CD14-positive monocyte (primary cell): ENCODE results near the gene EYS. TPM values are rescaled to one million over a fixed set of nuclear protein-coding genes. Genes with fewer than 3 reads are reported as not detected.

Source experiments
- DNase-seq, 3 donors: peaks; one replicate each; pipeline ENCODE4 v3.0.0-alpha.2; 2011 to 2022
- H2AFZ ChIP-seq: 2 replicates; pipeline ENCODE4 v1.6.0; 2012; ENCODE audit warnings: mild to moderate bottlenecking, low read depth, low read length, inconsistent platforms; ENCODE audit not compliant: insufficient read depth, poor library complexity, severe bottlenecking
- H3K27ac ChIP-seq, 2 donors: 1 replicate in 1 of 2; 2 replicates in 1 of 2; pipeline ENCODE4 v1.5.1; 2012 to 2013; ENCODE audit warnings: low read length in 2 of 2, control low read depth in 1 of 2, inconsistent platforms in 1 of 2, low read depth in 1 of 2, mild to moderate bottlenecking in 1 of 2
- H3K27me3 ChIP-seq, 2 donors: one replicate each; pipeline versions ENCODE4 v1.6.0 to v1.6.1; 2011 to 2013; ENCODE audit warnings: low read length in 2 of 2; ENCODE audit not compliant: control insufficient read depth in 2 of 2, insufficient read depth in 2 of 2
- H3K36me3 ChIP-seq, 2 donors: replicated peaks in 1 of 2; 1 replicate in 1 of 2; 2 replicates in 1 of 2; pipeline versions ENCODE4 v1.5.1 to v1.6.1; 2012 to 2013; ENCODE audit warnings: low read length in 2 of 2, control low read depth in 1 of 2, inconsistent platforms in 1 of 2, mild to moderate bottlenecking in 1 of 2; ENCODE audit not compliant: insufficient read depth in 2 of 2, control insufficient read depth in 1 of 2
- H3K4me1 ChIP-seq, 2 donors: 1 replicate in 1 of 2; 2 replicates in 1 of 2; pipeline versions ENCODE4 v1.5.1 to v1.6.1; 2012 to 2013; ENCODE audit warnings: low read length in 2 of 2, control low read depth in 1 of 2, inconsistent platforms in 1 of 2, mild to moderate bottlenecking in 1 of 2, moderate library complexity in 1 of 2; ENCODE audit not compliant: insufficient read depth in 2 of 2, control insufficient read depth in 1 of 2
- H3K4me2 ChIP-seq: replicated peaks from 2 replicates; pipeline ENCODE3; 2012; ENCODE audit warnings: low read length, moderate library complexity, mild to moderate bottlenecking; ENCODE audit not compliant: poor library complexity, severe bottlenecking; ENCODE audit errors: extremely low read depth
- H3K4me3 ChIP-seq, 3 experiments: fragments of 200-600 bp in 1 of 3; sonication (generic) in 1 of 3; replicated peaks in 1 of 3; 1 replicate in 2 of 3; 2 replicates in 1 of 3; pipeline ENCODE4 v1.5.1; 2011 to 2013; ENCODE audit warnings: low read length in 3 of 3, mild to moderate bottlenecking in 3 of 3, control low read depth in 2 of 3, low read depth in 2 of 3, inconsistent platforms in 1 of 3, moderate library complexity in 1 of 3
- H3K79me2 ChIP-seq: 2 replicates; pipeline ENCODE4 v1.6.0; 2012; ENCODE audit warnings: mild to moderate bottlenecking, control low read depth, inconsistent platforms, low read length, moderate library complexity; ENCODE audit not compliant: insufficient read depth
- H3K9ac ChIP-seq: 2 replicates; pipeline ENCODE4 v1.6.0; 2017; ENCODE audit warnings: low read length, mild to moderate bottlenecking; ENCODE audit not compliant: insufficient read depth, poor library complexity, severe bottlenecking
- H3K9me3 ChIP-seq, 2 donors: replicated peaks in 1 of 2; 1 replicate in 1 of 2; 2 replicates in 1 of 2; pipeline versions ENCODE4 v1.5.1 to v1.6.1; 2012 to 2013; ENCODE audit warnings: low read length in 2 of 2, control low read depth in 1 of 2; ENCODE audit not compliant: control insufficient read depth in 1 of 2, insufficient read depth in 1 of 2
- H4K20me1 ChIP-seq: 2 replicates; pipeline ENCODE4 v1.6.0; 2012; ENCODE audit warnings: mild to moderate bottlenecking, low read length, control low read depth, moderate library complexity; ENCODE audit not compliant: insufficient read depth
- H3K27ac Mint-ChIP-seq, 7 donors: one replicate each; pipeline ENCODE4 v1.8.0; 2020; ENCODE audit warnings: mild to moderate bottlenecking in 7 of 7, mixed read lengths in 7 of 7, moderate library complexity in 6 of 7, inconsistent platforms in 2 of 7
- H3K27me3 Mint-ChIP-seq, 3 donors: one replicate each; pipeline ENCODE4 v1.8.0; 2021 to 2022; ENCODE audit warnings: low read depth in 3 of 3, mild to moderate bottlenecking in 3 of 3, mixed read lengths in 3 of 3, moderate library complexity in 3 of 3, inconsistent platforms in 1 of 3
- H3K36me3 Mint-ChIP-seq, 2 donors: one replicate each; pipeline ENCODE4 v1.8.0; 2020; ENCODE audit warnings: mixed read lengths in 2 of 2, inconsistent platforms in 1 of 2, mild to moderate bottlenecking in 1 of 2
- H3K4me1 Mint-ChIP-seq: one replicate; pipeline ENCODE4 v1.8.0; 2020; ENCODE audit warnings: mild to moderate bottlenecking, mixed read lengths
- H3K4me3 Mint-ChIP-seq, 2 donors: one replicate each; pipeline ENCODE4 v1.8.0; 2020; ENCODE audit warnings: mild to moderate bottlenecking in 2 of 2, mixed read lengths in 2 of 2, moderate library complexity in 1 of 2
- H3K9me3 Mint-ChIP-seq, 7 donors: one replicate each; pipeline ENCODE4 v1.8.0; 2020 to 2022; ENCODE audit warnings: mixed read lengths in 7 of 7, mild to moderate bottlenecking in 6 of 7, moderate library complexity in 6 of 7, inconsistent platforms in 2 of 7
- CTCF ChIP-seq: fragments of 200-600 bp; IDR thresholded peaks from one replicate; pipeline ENCODE4 v1.8.0; 2022; ENCODE audit warnings: antibody characterized with exemption, mild to moderate bottlenecking
- WGBS: methylation state at CpG from one replicate; pipeline ENCODE4 v1.1.5; 2013; ENCODE audit warnings: missing lambda C conversion rate; ENCODE audit not compliant: insufficient coverage; 5-methylcytosine and 5-hydroxymethylcytosine counted together
- intact Hi-C, 2 donors: fragments of 100-400 bp; cut with micrococcal nuclease; formaldehyde crosslinking; loops; one replicate each; pipeline versions ENCODE4 v1.15.0 to v1.15.1; 2023
- polyA plus RNA-seq, 3 donors: library from polyadenylated mRNA; depleted of rRNA in 1 of 3; unstranded in 2 of 3; stranded (reverse) in 1 of 3; fragments of 300-500 nt in 2 of 3; fragments of >200 nt in 1 of 3; fragmentation: Illumina TruSeq in 2 of 3; gene quantifications; 1 replicate in 2 of 3; 2 replicates in 1 of 3; pipeline ENCODE4 v1.2.3, GENCODE V29; 2012 to 2021

The EYS gene
- polyA plus RNA-seq, 3 donors: 0.01 to 0.03 TPM; not detected in 1

- Histone ChIP-seq H3K27ac (no peak overlapping the region), H3K27me3 (no peaks in the 10 kb centered on the region), H4K20me1 (no peaks in the 10 kb centered on the region), H3K36me3 (no peaks in the 10 kb centered on the region), H3K4me2 (no peak overlapping the region), H3K4me3 (no peak overlapping the region), H3K9me3 (peaks cover 0 to 10% of the 10 kb centered on the region in 2 donors), H3K79me2 (no peaks in the 10 kb centered on the region), H2AFZ (no peak overlapping the region), H3K4me1 (no peaks in the 10 kb centered on the region), H3K9ac (no peak overlapping the region)
- Mint-ChIP-seq H3K36me3 (no peaks in the 10 kb centered on the region), H3K4me3 (no peak overlapping the region), H3K27me3 (no peaks in the 10 kb centered on the region), H3K27ac (no peak overlapping the region), H3K9me3 (peaks cover 7 to 19% (median 12%) of the 10 kb centered on the region in 7 donors), H3K4me1 (no peaks in the 10 kb centered on the region)
- no peak for DNase-seq
- intact Hi-C loops: no loop called here
- TF ChIP-seq CTCF: no peak
These were observed 1700.8 kb downstream of the EYS start for GRCh38 chr6:64006246-64006645.

GRCh38 chr6:64000818-64001491 is 1706.1 kb downstream of the EYS start:
- no peaks in the 10 kb centered on the region for H3K4me1 ChIP-seq
- 100% methylated on average over 2 of the region's 5 CpGs for WGBS
- H3K9me3 ChIP-seq: peaks cover 0 to 10% of the 10 kb centered on the region in 2 donors
- H4K20me1 ChIP-seq: no peaks in the 10 kb centered on the region
- H3K79me2 ChIP-seq: no peaks in the 10 kb centered on the region
- H3K9ac ChIP-seq: no peak overlapping the region
- H3K4me2 ChIP-seq: no peak overlapping the region
- Mint-ChIP-seq H3K36me3 (no peaks in the 10 kb centered on the region), H3K27ac (no peak overlapping the region), H3K9me3 (peaks cover 2 to 11% (median 10%) of the 10 kb centered on the region in 7 donors), H3K4me3 (no peak overlapping the region), H3K4me1 (no peaks in the 10 kb centered on the region), H3K27me3 (no peaks in the 10 kb centered on the region)
- no peak for TF ChIP-seq CTCF
- no peak overlapping the region for H3K4me3 ChIP-seq
- no peaks in the 10 kb centered on the region for H3K36me3 ChIP-seq
- H3K27me3 ChIP-seq: no peaks in the 10 kb centered on the region
- no peak for DNase-seq
- intact Hi-C loops: no loop called here
- no peak overlapping the region for H3K27ac ChIP-seq
- H2AFZ ChIP-seq: no peak overlapping the region
